Measurements from ENCODE around the gene THSD7B. TPM values are rescaled to one million over a fixed set of nuclear protein-coding genes. Genes with fewer than 3 reads are reported as not detected.

Gene THSD7B
- total and polyA plus RNA-seq, 2 of the 13 experiments (the other 11 are each of a cell fraction or from before 2014, with no cell fraction given) = 0.02 TPM; not detected in 1

- FAIRE-seq (no peak), DNase-seq (ENCODE audit: low spot score) (no peak), ATAC-seq (no peak)
- H3K79me2 ChIP-seq (ENCODE audit: insufficient read depth, low read length) = no peaks in the 10 kb centered on the region
- no peaks in the 10 kb centered on the region for H4K20me1 ChIP-seq (ENCODE audit: insufficient read depth, low read length)
- no peak overlapping the region for H3K27ac ChIP-seq (ENCODE audit: extremely low read length, insufficient read depth, low read length)
- in situ Hi-C loops (cut with HindIII; ENCODE audit: extremely low pct_ligation_motif_present, low pct_unique_long_range_greater_than_20kb) (no loop called here), intact Hi-C loops (cut with micrococcal nuclease; ENCODE audit: unreplicated experiment) (no loop called here)
- H3K9me3 ChIP-seq (ENCODE audit: low read length) = no peaks in the 10 kb centered on the region
- no peak overlapping the region for H3K4me2 ChIP-seq (ENCODE audit: low read depth, low read length)
- H3K9ac ChIP-seq (ENCODE audit: insufficient read depth, low read depth, low read length) = no peak overlapping the region
- H3K4me1 ChIP-seq (ENCODE audit: insufficient read depth, low read length) = no peaks in the 10 kb centered on the region
- TF ChIP-seq, protein P1, sequence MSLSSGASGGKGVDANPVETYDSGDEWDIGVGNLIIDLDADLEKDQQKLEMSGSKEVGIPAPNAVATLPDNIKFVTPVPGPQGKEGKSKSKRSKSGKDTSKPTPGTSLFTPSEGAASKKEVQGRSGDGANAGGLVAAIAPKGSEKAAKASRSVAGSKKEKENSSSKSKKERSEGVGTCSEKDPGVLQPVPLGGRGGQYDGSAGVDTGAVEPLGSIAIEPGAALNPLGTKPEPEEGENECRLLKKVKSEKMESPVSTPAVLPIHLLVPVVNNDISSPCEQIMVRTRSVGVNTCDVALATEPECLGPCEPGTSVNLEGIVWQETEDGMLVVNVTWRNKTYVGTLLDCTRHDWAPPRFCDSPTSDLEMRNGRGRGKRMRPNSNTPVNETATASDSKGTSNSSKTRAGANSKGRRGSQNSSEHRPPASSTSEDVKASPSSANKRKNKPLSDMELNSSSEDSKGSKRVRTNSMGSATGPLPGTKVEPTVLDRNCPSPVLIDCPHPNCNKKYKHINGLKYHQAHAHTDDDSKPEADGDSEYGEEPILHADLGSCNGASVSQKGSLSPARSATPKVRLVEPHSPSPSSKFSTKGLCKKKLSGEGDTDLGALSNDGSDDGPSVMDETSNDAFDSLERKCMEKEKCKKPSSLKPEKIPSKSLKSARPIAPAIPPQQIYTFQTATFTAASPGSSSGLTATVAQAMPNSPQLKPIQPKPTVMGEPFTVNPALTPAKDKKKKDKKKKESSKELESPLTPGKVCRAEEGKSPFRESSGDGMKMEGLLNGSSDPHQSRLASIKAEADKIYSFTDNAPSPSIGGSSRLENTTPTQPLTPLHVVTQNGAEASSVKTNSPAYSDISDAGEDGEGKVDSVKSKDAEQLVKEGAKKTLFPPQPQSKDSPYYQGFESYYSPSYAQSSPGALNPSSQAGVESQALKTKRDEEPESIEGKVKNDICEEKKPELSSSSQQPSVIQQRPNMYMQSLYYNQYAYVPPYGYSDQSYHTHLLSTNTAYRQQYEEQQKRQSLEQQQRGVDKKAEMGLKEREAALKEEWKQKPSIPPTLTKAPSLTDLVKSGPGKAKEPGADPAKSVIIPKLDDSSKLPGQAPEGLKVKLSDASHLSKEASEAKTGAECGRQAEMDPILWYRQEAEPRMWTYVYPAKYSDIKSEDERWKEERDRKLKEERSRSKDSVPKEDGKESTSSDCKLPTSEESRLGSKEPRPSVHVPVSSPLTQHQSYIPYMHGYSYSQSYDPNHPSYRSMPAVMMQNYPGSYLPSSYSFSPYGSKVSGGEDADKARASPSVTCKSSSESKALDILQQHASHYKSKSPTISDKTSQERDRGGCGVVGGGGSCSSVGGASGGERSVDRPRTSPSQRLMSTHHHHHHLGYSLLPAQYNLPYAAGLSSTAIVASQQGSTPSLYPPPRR (CRISPR knock-in tag; IDR thresholded peaks at IDR 0.05; ENCODE audit: borderline replicate concordance) = no peak
- TF ChIP-seq ZNF335 (CRISPR knock-in tag; IDR thresholded peaks at IDR 0.05) (no peak), SMAD3 (CRISPR knock-in tag; IDR thresholded peaks at IDR 0.05) (no peak), ZNF383 (CRISPR knock-in tag; IDR thresholded peaks at IDR 0.05; ENCODE audit: borderline replicate concordance) (no peak), DMAP1 (CRISPR knock-in tag; IDR thresholded peaks at IDR 0.05) (no peak), PATZ1 (CRISPR knock-in tag; IDR thresholded peaks at IDR 0.05) (no peak), ZBTB7B (CRISPR knock-in tag; IDR thresholded peaks at IDR 0.05) (no peak), MAFF (IDR thresholded peaks at IDR 0.05; ENCODE audit: low read depth, low read length) (peak; percentile 71), MAFK (conservative IDR thresholded peaks at IDR 0.05 in 1 of 2, IDR thresholded peaks at IDR 0.05 in 1 of 2; ENCODE audit: low read length in 2 of 2) (peak; percentile 52 to 85)
- WGBS (ENCODE audit: low lambda C conversion rate) = 94% methylated on average over 1 of the region's 1 CpG
- H3K4me3 ChIP-seq (replicated peaks in 1 of 3; ENCODE audit: insufficient read depth in 1 of 3, low read depth in 2 of 3, low read length in 3 of 3) = no peak overlapping the region
- no peak overlapping the region for H2AFZ ChIP-seq (ENCODE audit: low read length)
- POLR2A ChIA-PET = no interaction called here
- BruUV-seq (replicated peaks) = no TSS peak
- CTCF ChIA-PET (ENCODE audit: low intra/inter-chr PET ratio, low total read pairs) = no interaction called here
- no peaks in the 10 kb centered on the region for H3K36me3 ChIP-seq (replicated peaks in 1 of 2; ENCODE audit: control insufficient read depth in 1 of 2, insufficient read depth in 2 of 2, low read length in 2 of 2)
- H3K27me3 ChIP-seq (ENCODE audit: control insufficient read depth in 1 of 2, insufficient read depth in 2 of 2, low read length in 2 of 2) = no peaks in the 10 kb centered on the region
Observed at GRCh38 chr2:136871424-136871823, 106.1 kb downstream of the THSD7B start.

Measured in HepG2 (cell line).